GM23248 (cell line): ENCODE results near the gene TSPAN5.

Experiments used
- EZH2 ChIP-seq: fragments of 200-600 bp; sonication (generic); IDR thresholded peaks from 2 replicates; pipeline ENCODE4 v1.6.1; 2018; ENCODE audit warnings: antibody characterized with exemption, mild to moderate bottlenecking; ENCODE audit not compliant: insufficient read depth, poor library complexity, severe bottlenecking
- EZH2phosphoT487 ChIP-seq: fragments of 200-600 bp; sonication (generic); IDR thresholded peaks from 2 replicates; pipeline ENCODE4 v1.6.1; 2018; ENCODE audit warnings: antibody characterized with exemption, moderate library complexity, mild to moderate bottlenecking, low read depth; ENCODE audit not compliant: insufficient read depth

DNA sequence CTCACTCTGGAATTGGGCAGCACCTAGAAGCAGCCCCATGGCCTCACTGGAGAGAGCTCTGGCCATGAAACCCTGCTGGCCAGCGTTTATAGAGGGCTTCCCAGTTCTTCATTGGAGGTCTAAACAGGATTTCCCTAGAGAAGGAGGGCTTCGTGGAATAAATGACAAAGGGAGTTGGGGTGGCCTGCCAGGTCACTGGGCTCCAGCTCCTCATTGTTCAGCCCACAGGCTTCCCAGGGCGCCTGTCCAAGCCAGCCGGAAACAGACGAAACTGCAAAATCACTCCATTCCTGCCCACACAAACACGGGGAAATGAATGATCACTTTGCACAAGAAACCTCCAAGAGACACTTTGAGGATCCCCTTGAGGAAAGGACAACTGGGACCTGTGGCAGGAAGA, 189.7 kb downstream of the TSPAN5 start:
- TF ChIP-seq EZH2phosphoT487 (no peak), EZH2 (no peak)
